VCaP (cell line): ENCODE data around the gene TRPM1.

Experiments used
- H3K27ac ChIP-seq: fragments of 450-650 bp; 2 replicates; pipeline ENCODE4 v1.5.1; 2017
- CTCF ChIP-seq: fragments of 450-650 bp; conservative IDR thresholded peaks from 2 replicates; pipeline ENCODE4 v1.5.1; 2017; ENCODE audit warnings: mild to moderate bottlenecking, moderate library complexity

The TRPM1 gene

DNA sequence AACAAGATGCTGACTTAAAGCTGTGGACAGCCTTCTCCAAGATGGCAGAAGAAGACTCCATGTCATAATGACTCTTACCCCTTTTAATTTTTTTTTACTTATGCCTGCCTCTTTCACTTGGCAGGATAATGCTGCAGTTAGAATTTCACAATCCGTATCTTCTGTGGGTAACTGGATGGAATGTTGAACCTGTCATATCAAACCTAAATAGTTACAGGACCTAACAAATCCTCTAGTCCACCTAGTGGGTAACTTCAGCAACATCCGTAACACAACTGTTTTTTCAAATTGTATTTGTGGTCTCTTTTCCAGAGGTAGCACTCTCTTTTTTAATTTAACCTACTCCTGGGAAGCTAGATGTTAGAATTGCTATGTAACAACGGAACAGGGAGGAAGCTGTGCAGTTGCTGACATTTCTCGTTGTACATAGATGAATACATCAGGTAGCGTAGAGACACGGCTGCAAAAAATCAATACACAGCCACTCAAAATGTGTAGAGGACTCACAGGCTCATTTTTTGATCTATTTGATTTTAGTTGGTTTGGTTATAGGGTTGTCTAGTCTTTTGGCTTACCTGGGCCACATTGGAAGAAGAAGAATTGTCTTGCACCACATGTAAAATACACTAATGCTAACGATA is 43.9 kb upstream of the TRPM1 start:
- H3K27ac ChIP-seq = no peak overlapping the region
- TF ChIP-seq CTCF = peak; percentile 53

DNA sequence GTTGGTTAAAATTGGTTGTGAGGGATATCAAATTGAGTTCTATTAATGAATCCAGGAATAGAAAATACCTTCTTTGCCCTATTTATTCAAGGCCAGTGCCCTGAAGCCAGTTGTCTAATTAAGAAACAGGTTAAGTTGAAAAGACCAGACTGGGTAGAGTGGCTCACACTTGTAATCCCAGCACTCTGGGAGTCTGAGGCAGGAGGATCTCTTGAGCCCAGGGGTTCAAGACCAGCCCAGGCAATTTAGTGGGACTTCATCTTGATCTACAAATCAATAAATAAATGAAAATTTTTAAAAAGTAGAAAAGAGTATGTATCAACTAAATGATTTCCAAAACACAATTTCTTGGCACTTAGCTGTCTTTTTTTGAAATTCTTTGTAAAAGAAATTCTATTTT is 40.3 kb upstream of the TRPM1 start:
- no peak for TF ChIP-seq CTCF
- no peak overlapping the region for H3K27ac ChIP-seq

DNA sequence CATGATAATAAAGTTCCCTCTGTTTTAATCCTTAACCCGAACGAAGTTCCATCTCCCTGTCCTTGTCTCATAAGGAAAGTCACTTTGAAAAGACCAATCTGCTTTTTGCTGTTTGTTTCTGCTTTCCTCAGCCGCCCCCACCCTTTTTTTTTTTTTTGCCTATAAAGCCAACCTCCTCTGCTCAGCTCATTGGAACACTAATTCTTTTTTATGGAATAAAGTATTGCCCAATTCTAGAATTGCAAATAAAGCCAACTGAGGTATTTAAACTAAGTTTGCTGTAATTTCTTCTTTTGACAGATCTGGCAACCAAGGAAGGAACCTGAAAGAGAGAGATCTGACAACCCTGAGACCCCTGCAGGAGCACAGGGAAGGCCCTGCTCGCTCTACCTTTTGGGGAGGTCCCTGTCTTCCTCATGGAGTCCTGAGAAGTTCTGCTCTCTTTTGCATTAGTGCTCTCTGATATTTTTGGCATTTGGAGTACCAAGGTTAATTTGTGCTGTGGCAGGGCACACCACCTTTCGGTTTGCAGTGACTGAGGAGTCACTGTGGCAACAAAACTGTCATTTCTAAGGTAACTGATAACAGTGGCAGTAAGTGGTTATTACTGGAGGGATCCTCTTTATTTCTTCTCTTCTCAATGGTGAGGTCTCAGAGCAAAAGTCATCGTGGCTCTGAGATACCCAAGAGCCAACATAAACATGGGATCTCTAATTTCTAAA is 35.2 kb upstream of the TRPM1 start:
- TF ChIP-seq CTCF = no peak
- H3K27ac ChIP-seq = no peak overlapping the region

- TF ChIP-seq CTCF = no peak
- H3K27ac ChIP-seq = no peak overlapping the region
Observed at GRCh38 chr15:31136016-31136415, 34.5 kb upstream of the TRPM1 start.

- no peak overlapping the region for H3K27ac ChIP-seq
- TF ChIP-seq CTCF = no peak
Observed at GRCh38 chr15:31135523-31135922, 34.0 kb upstream of the TRPM1 start.

- H3K27ac ChIP-seq = no peak overlapping the region
- TF ChIP-seq CTCF = no peak
Observed at GRCh38 chr15:31133890-31134289, 32.4 kb upstream of the TRPM1 start.

DNA sequence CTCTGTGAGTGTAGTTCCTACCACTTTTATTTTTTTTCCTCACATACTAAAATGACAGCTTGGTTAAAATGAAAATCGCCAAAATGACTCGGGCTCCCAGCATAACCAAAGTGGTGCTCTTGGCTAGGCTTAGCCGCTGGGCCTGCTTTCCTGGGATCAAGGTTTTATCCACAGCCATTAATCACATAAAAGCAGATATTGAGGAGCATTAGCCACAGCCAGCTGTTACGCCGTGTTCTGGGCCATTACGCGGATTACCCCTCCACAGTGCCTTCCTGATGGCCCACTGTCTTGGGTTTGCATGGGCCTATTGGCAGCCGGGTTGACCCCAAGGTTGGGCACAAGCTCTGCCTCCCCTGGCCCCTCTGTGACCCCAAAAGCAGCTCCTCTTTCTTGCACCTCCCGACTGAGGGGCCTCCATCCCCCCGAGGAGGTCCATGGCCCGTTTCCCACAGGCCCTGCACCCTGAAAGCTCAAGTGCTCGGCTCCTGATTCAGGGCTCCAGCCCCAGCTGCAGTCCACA is 30.4 kb upstream of the TRPM1 start:
- no peak overlapping the region for H3K27ac ChIP-seq
- no peak for TF ChIP-seq CTCF
